HG03280 (cell line): Measurements from ENCODE around the gene GATAD1.
"Not testable (repeated sequence)": the region's sequence is repeated elsewhere in the genome, so short reads cannot be mapped to it uniquely, and the experiment has no call there.

Source experiments
- ATAC-seq: cut with Tn5 transposase; IDR thresholded peaks from one replicate; pipeline ENCODE4 v1.9.1; 2021; ENCODE audit warnings: mild to moderate bottlenecking, moderate library complexity; ENCODE audit not compliant: unreplicated experiment

GATAD1 gene

GRCh38 chr7:92447345-92448204 is at the start of gene GATAD1:
Gene GATAD1, plus strand, starts transcription at chr7:92447482. Its CDS starts 248 bp downstream, at chr7:92447730.
- peak; percentile 83 for ATAC-seq

GRCh38 chr7:92397542-92397941 is 49.7 kb upstream of the GATAD1 start:
- no peak for ATAC-seq

GRCh38 chr7:92400013-92400412 is 47.3 kb upstream of the GATAD1 start:
- ATAC-seq: no peak

GRCh38 chr7:92402920-92403759 is 44.1 kb upstream of the GATAD1 start:
- no peak for ATAC-seq

- ATAC-seq: no peak
Observed at GRCh38 chr7:92403760-92404074, 43.6 kb upstream of the GATAD1 start.

- no peak for ATAC-seq
Observed at GRCh38 chr7:92404170-92404614, 43.1 kb upstream of the GATAD1 start.

- ATAC-seq: no peak
Observed at GRCh38 chr7:92409357-92409756, 37.9 kb upstream of the GATAD1 start.

GRCh38 chr7:92410162-92410561 is 37.1 kb upstream of the GATAD1 start:
- not testable (repeated sequence) for ATAC-seq

GRCh38 chr7:92412745-92413144 is 34.5 kb upstream of the GATAD1 start:
- ATAC-seq: no peak

GRCh38 chr7:92413550-92413949 is 33.7 kb upstream of the GATAD1 start:
- no peak for ATAC-seq

- no peak for ATAC-seq
Observed at GRCh38 chr7:92415225-92415624, 32.1 kb upstream of the GATAD1 start.

- no peak for ATAC-seq
Observed at GRCh38 chr7:92417913-92418312, 29.4 kb upstream of the GATAD1 start.

GRCh38 chr7:92421676-92422435 is 25.4 kb upstream of the GATAD1 start:
- ATAC-seq: no peak

- no peak for ATAC-seq
Observed at GRCh38 chr7:92422926-92423325, 24.4 kb upstream of the GATAD1 start.

- no peak for ATAC-seq
Observed at GRCh38 chr7:92423710-92424131, 23.6 kb upstream of the GATAD1 start.

GRCh38 chr7:92425311-92425947 is 21.9 kb upstream of the GATAD1 start:
- no peak for ATAC-seq

GRCh38 chr7:92427193-92427592 is 20.1 kb upstream of the GATAD1 start:
- no peak for ATAC-seq

- no peak for ATAC-seq
Observed at GRCh38 chr7:92432299-92432946, 14.9 kb upstream of the GATAD1 start.

- ATAC-seq: no peak
Observed at GRCh38 chr7:92433019-92433418, 14.3 kb upstream of the GATAD1 start.

- no peak for ATAC-seq
Observed at GRCh38 chr7:92435542-92435941, 11.7 kb upstream of the GATAD1 start.
